Fibroblast of skin of abdomen (primary cell): ENCODE results near the gene ZNF865. TPM values are rescaled to one million over a fixed set of nuclear protein-coding genes. Genes with fewer than 3 reads are reported as not detected.
A peak's percentile ranks its signal among the peaks of the same experiment; 100 is the strongest.
"Not testable (repeated sequence)": the region's sequence is repeated elsewhere in the genome, so short reads cannot be mapped to it uniquely, and the experiment has no call there.

Experiments
- DNase-seq: peaks from one replicate; pipeline ENCODE4 v3.0.0-alpha.2; 2013
- polyA plus RNA-seq, 2 experiments: library from polyadenylated mRNA; unstranded; fragments of 120-200 nt; gene quantifications; one replicate each; pipeline ENCODE4 v1.2.1, GENCODE V29; 2013; ENCODE audit not compliant: insufficient read length in 2 of 2

The ZNF865 gene
- 10.7 TPM for polyA plus RNA-seq (2013, experiment 1 of 2; ENCODE audit: insufficient read length)
- polyA plus RNA-seq (2013, experiment 2 of 2; ENCODE audit: insufficient read length): 11.6 TPM

- DNase-seq: peak; percentile 83
Observed at GRCh38 chr19:55605637-55606470, at the start of gene ZNF865. Gene ZNF865 (plus strand): TSS chr19:55605647. CDS start chr19:55613619, 7,972 bp downstream.

- DNase-seq: no peak
Observed at GRCh38 chr19:55559684-55560083, 45.8 kb upstream of the ZNF865 start.

- no peak for DNase-seq
Observed at GRCh38 chr19:55563261-55563690, 42.2 kb upstream of the ZNF865 start.

- DNase-seq: no peak
Observed at GRCh38 chr19:55566823-55567222, 38.6 kb upstream of the ZNF865 start.

- DNase-seq: no peak
Observed at GRCh38 chr19:55567708-55568328, 37.6 kb upstream of the ZNF865 start.

GRCh38 chr19:55569477-55569876 is 36.0 kb upstream of the ZNF865 start:
- not testable (repeated sequence) for DNase-seq

- not testable (repeated sequence) for DNase-seq
Observed at GRCh38 chr19:55573929-55574328, 31.5 kb upstream of the ZNF865 start.

GRCh38 chr19:55576746-55577145 is 28.7 kb upstream of the ZNF865 start:
- DNase-seq: no peak

- DNase-seq: no peak
Observed at GRCh38 chr19:55578031-55578760, 27.3 kb upstream of the ZNF865 start.

GRCh38 chr19:55578761-55579747 is 26.4 kb upstream of the ZNF865 start:
- DNase-seq: no peak

GRCh38 chr19:55579766-55580621 is 25.5 kb upstream of the ZNF865 start:
- DNase-seq: peak; percentile 31

GRCh38 chr19:55580628-55581144 is 24.8 kb upstream of the ZNF865 start, which contains the start of gene ZNF579:
Gene ZNF579 (minus strand): TSS chr19:55580848. CDS start chr19:55579639, 1,209 bp downstream.
- DNase-seq: peak; percentile 91

- DNase-seq: no peak
Observed at GRCh38 chr19:55581145-55581822, 24.2 kb upstream of the ZNF865 start.

- DNase-seq: peak; percentile 31
Observed at GRCh38 chr19:55581823-55582223, 23.6 kb upstream of the ZNF865 start.

GRCh38 chr19:55582284-55582683 is 23.2 kb upstream of the ZNF865 start:
- not testable (repeated sequence) for DNase-seq

GRCh38 chr19:55583897-55584296 is 21.6 kb upstream of the ZNF865 start:
- DNase-seq: not testable (repeated sequence)

GRCh38 chr19:55584871-55585270 is 20.6 kb upstream of the ZNF865 start:
- DNase-seq: no peak

GRCh38 chr19:55585658-55586339 is 19.6 kb upstream of the ZNF865 start:
- DNase-seq: peak; percentile 90
